OCI-M2 (cell line): Measurements from ENCODE around the gene FKBP10.
"Not testable (repeated sequence)": the region's sequence is repeated elsewhere in the genome, so short reads cannot be mapped to it uniquely, and the experiment has no call there.

Source experiments
- DNase-seq: peaks from one replicate; lab custom pipeline; 2025; ENCODE audit not compliant: unreplicated experiment; lab: John Stamatoyannopoulos, UW

FKBP10 gene

DNA sequence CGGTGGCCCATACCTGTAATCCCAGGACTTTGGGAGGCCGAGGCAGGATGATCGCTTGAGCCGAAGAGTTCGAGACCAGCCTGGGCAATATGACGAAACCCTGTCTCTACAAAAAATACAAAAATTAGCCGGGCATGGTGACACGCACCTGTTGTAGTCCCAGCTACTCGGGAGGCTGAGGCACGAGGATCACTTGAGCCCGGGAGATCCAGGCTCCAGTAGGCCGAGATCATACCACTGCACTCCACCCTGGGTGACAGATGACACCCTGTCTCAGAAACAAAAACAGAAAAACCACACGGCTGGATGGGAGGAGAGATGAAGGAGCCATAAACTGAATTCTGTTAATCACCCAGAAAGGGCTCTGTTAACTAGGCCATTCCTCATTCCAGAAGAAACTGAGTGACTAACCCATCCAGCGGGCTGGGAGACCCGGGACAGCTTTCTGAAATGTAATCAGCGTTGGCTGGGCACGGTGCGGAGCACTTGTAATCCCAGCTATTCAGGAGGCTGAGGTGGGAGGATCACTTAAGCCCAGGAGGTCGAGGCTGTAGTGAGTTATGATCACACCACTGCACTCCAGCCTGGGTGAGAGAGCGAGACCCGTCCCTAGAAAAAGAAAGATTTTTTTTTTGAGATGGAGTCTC, 23.9 kb downstream of the FKBP10 start:
- DNase-seq = no peak

GRCh38 chr17:41837761-41838538, 25.1 kb downstream of the FKBP10 start, which contains the start of gene KLHL10:
Gene KLHL10 (plus strand): TSS chr17:41837825. CDS start chr17:41837933, 108 bp downstream.
- no peak for DNase-seq

DNA sequence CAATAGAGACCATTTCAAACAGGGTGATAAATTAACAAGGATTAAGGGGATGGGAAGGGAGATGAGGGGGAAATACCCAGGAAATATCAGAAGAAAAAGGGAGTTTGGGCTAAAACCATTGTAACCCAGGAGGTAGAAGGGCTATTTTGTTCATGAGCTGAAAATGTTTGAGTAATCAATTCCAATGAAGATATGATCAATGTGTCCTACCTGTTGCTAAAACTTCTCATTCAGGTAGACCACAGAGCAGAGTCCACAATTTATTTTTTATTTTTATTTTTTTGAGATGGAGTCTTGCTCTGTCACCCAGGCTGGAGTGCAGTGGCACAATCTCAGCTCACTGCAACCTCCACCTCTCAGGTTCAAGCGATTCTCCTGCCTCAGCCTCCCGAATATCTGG, 26.6 kb downstream of the FKBP10 start:
- DNase-seq = not testable (repeated sequence)

DNA sequence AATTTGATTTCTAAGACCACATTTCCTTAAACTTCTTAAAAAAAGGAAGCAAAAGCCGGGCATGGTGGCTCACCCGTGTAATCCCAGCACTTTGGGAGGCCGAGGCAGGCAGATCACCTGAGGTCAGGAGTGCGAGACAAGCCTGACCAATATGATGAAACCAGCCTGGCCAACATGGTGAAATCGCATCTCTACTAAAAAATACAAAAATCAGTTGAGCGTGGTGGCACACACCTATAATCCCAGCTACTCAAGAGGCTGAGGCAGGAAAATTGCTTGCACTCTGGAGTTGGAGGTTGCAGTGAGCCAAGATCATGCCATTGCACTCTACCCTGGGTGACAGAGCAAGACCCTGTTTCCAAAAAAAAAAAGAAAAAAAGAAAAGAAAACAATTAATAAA, 28.0 kb downstream of the FKBP10 start:
- not testable (repeated sequence) for DNase-seq

- no peak for DNase-seq
These were observed 32.2 kb downstream of the FKBP10 start for GRCh38 chr17:41844971-41845370.

DNA sequence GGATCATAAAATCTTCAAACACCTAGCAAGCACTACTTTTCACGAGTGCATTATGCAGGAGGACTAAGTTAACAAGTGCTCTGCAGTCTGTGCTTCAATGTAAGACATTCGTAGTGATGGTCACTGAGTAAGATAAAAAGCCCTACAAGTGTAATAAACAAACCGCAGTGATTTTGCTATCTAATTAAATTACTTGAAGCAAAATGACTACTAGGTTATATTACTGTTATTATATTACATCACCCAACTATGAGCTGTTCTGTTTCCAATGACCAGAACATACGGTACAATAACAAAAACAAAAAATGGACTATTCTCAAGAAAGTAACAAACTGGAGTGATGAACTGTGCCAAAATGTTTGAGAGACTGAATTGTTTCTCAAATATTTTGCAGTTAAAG, 36.0 kb downstream of the FKBP10 start:
- no peak for DNase-seq

DNA sequence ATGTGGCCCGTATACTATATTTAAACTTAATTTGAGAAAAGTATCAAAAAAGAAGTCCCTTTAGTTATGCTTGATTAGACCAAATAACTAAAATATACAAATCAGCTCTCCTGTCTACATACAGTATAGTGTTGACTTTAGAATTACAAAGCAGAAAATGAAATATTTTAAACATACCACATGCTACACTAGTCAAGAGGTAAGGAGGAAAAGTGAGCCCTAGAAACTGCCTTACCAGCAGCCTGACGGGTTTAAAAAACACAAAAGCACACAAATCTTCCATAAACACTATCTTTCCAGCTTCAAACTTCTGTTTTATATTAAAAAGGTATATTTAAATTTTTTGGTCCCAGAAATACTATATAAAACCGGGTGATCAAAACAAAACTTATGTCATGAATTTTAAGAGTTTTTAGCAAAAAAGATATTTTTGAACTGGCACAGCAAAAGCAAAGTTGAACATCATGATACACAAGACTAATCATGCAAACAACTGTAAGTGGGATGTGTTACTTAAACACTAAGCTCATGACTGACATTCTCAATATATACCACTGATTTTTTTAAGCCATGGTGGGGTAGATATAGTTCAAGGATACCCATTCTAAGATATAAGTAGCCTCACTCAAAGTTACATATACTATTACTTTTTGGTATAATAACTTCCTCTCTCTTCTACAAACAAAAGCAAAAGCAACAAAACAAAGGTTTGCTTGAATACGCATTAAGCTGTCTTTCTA, 36.6 kb downstream of the FKBP10 start:
- no peak for DNase-seq

DNA sequence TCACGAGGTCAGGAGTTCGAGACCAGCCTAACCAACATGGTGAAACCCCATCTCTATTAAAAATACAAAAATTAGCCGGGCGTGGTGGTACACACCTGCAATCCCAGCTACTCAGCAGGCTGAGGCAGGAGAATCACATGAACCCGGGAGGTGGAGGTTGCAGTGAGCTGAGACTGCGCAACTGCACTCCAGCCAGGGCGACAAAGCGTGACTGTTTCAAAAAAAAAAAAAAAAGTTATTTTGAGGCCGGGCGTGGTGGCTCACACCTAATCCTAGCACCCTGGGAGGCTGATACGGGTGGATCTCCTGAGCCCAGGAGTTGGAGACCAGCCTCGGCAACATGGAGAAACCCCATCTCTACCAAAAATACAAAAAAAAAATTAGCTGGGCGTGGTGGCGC, 38.6 kb downstream of the FKBP10 start:
- DNase-seq = not testable (repeated sequence)

DNA sequence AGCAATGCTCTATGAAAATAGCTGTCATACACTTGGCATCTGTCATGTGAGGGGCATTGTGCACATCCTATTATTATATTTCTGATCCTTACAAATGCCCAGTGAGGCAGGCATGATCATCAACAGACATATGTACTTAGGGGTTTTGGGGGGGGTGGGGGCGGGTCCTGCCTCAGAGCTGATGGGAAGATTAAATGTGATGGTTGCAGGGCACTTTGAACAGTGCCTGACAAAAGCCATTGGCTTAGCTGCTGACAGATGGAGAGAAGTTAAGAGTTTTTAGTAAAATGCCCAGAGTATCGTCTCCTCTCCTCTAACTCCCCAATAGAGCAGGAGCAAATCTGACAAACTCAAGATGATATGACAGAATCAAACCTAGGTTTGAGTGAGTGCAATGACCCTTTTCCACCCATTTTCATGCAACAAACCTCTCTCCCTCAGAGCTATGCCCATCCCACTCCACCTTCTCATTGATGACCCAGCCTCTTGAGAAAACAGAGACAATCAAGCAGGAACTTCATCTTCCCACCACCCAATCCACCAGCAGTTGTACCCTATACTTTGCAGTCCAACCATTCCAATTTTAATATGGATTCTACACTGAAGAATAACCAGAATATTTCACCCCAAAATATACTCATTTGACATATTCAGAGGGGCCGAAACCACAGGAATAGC, 47.6 kb downstream of the FKBP10 start:
- DNase-seq = no peak

- DNase-seq = no peak
These were observed 50.5 kb downstream of the FKBP10 start for GRCh38 chr17:41863074-41863848.

DNA sequence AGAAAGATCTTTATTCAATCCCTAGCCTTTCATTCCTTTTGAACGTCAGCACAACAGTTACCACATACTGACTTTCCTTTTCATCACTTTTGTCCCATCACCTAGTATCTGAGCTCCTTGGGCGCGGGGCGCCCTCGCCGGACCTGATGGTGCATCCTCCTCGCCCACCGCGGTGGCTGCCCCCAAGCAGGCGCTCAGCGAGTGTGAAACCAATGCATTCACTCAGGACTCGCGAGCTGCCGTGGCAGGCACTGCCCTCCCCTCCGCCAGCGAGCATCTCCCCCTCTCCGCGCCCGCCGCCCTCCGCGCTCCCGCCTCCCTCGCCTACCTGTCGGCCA, 51.7 kb downstream of the FKBP10 start:
- DNase-seq = no peak

GRCh38 chr17:41864836-41865595, 52.2 kb downstream of the FKBP10 start, which contains the start of gene KLHL11:
Gene KLHL11 (minus strand): TSS chr17:41865423. CDS start chr17:41865370, 53 bp downstream.
- peak; percentile 35 for DNase-seq

DNA sequence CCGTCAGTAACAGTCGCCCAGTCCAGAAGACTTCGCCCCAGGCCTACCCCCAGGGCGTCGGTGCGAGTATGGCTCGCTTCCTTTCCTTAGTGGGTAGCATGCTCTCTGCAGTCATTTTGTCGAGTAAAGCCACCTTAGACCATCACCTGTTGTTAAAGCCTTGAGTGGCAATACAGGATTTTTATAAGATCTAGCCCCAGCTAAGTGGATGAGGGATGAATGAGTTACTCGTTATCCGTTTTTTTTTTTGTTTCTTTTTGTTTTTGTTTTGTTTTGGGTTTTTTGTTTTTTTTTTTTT, 52.7 kb downstream of the FKBP10 start:
- DNase-seq = no peak

GRCh38 chr17:41868568-41868967, 55.8 kb downstream of the FKBP10 start:
- no peak for DNase-seq

- DNase-seq = no peak
These were observed 56.6 kb downstream of the FKBP10 start for GRCh38 chr17:41869426-41869825.

GRCh38 chr17:41870097-41870496, 57.3 kb downstream of the FKBP10 start:
- DNase-seq = no peak

DNA sequence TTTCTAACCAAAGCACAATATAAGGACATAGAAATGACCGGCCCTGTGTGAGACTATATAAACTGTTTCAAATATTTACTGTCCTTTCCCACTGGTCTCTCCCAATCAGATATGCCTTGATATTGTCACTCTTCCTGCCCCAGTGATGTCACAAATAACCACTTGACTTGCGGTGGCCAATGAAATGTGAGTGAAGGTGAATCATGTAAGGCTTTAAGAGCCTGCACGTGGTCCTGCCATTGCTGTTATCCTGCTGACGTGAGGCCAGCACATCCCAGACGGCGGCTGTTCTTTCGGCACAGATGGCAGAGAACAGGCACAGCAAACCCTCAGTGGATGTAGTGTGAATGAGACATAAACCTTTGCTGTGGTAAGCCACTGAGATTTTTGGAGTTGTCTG, 57.8 kb downstream of the FKBP10 start:
- DNase-seq = no peak

DNA sequence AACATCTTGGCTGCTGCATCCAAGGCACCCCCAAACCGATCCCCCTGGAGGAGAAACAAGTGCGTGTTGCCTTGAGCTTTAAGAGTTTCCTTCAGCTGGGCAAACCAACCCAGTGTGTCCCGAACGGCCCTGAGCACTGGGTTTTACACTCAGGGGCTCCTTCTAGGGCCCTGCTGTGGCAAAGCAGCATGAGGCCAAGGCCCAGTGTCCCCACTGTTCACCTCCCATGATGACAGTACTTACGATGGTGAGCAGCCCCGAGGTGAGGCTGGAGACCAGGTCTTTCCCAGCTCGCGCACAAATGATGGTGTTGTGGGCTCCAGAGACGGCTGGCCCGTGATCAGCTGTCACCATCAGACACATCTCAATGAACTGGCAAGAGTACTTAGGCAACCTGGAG, 59.0 kb downstream of the FKBP10 start:
- no peak for DNase-seq
